ENCODE results near the gene FKTN.
"Not testable (repeated sequence)": the region's sequence is repeated elsewhere in the genome, so short reads cannot be mapped to it uniquely, and the experiment has no call there.

FKTN gene

GRCh38 chr9:105539452-105539851, 18.5 kb upstream of the FKTN start:
- H3K9ac ChIP-seq (ENCODE audit: low read length in 2 of 2), result no peak overlapping the region
- no peak overlapping the region for H3K27ac ChIP-seq (ENCODE audit: low read length)
- peaks cover 0 to 5% of the 10 kb centered on the region in 2 donors for H3K36me3 ChIP-seq (ENCODE audit: control insufficient read depth in 2 of 2, insufficient read depth in 2 of 2, low read length in 2 of 2)
- H3K4me1 ChIP-seq (ENCODE audit: control insufficient read depth, insufficient read depth, low read length), result no peaks in the 10 kb centered on the region
- no peak overlapping the region for H3K4me3 ChIP-seq (ENCODE audit: low read length in 2 of 2)
- H3K27me3 ChIP-seq (ENCODE audit: control insufficient read depth in 1 of 2, insufficient read depth in 2 of 2, low read length in 2 of 2), result no peaks in the 10 kb centered on the region
- no peaks in the 10 kb centered on the region for H3K9me3 ChIP-seq (ENCODE audit: control insufficient read depth in 2 of 2, low read length in 2 of 2)

DNA sequence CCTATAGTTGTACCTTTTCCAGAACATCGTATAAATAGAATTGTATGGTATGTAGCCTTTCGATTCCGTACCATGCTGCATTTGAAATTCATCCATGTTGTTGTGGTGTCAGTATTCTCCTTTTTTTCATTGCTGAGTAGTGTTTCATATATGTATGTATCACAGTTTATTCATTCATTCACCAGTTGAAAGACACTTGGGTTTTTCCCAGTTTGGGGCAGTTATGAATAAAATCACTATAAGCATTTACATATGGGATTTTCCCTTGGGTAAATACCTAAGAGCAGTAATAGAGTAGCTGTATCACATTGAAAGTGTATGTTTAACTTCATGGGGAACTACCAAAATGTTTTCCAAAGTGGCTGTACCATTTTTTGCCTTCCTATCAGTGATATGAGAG, 16.1 kb upstream of the FKTN start:
- Histone ChIP-seq H3K36me3 (ENCODE audit: control insufficient read depth in 2 of 2, insufficient read depth in 2 of 2, low read length in 2 of 2) (no peaks in the 10 kb centered on the region), H3K27ac (ENCODE audit: low read length) (no peak overlapping the region), H3K4me1 (ENCODE audit: control insufficient read depth, insufficient read depth, low read length) (no peaks in the 10 kb centered on the region), H3K27me3 (ENCODE audit: control insufficient read depth in 1 of 2, insufficient read depth in 2 of 2, low read length in 2 of 2) (no peaks in the 10 kb centered on the region), H3K9me3 (ENCODE audit: control insufficient read depth in 2 of 2, low read length in 2 of 2) (no peaks in the 10 kb centered on the region), H3K4me3 (ENCODE audit: low read length in 2 of 2) (no peak overlapping the region), H3K9ac (ENCODE audit: low read length in 2 of 2) (no peak overlapping the region)

- Histone ChIP-seq H3K9me3 (ENCODE audit: control insufficient read depth in 2 of 2, low read length in 2 of 2) (no peaks in the 10 kb centered on the region), H3K4me3 (ENCODE audit: low read length in 2 of 2) (no peak overlapping the region), H3K27ac (ENCODE audit: low read length) (no peak overlapping the region)
Observed at GRCh38 chr9:105554042-105554441, 3.9 kb upstream of the FKTN start.

GRCh38 chr9:105572455-105572854, 14.5 kb downstream of the FKTN start:
- peaks cover 2% of the 10 kb centered on the region in 2 donors for H3K36me3 ChIP-seq (ENCODE audit: control insufficient read depth in 2 of 2, insufficient read depth in 2 of 2, low read length in 2 of 2)

More at GRCh38 chr9:105554042-105554441, 3.9 kb upstream of the FKTN start:
- no peaks in the 10 kb centered on the region for H3K27me3 ChIP-seq (ENCODE audit: control insufficient read depth in 1 of 2, insufficient read depth in 2 of 2, low read length in 2 of 2)
- peaks cover 3% of the 10 kb centered on the region for H3K4me1 ChIP-seq (ENCODE audit: control insufficient read depth, insufficient read depth, low read length)
- H3K9ac ChIP-seq (ENCODE audit: low read length in 2 of 2), result no peak overlapping the region
- no peaks in the 10 kb centered on the region for H3K36me3 ChIP-seq (ENCODE audit: control insufficient read depth in 2 of 2, insufficient read depth in 2 of 2, low read length in 2 of 2)

DNA sequence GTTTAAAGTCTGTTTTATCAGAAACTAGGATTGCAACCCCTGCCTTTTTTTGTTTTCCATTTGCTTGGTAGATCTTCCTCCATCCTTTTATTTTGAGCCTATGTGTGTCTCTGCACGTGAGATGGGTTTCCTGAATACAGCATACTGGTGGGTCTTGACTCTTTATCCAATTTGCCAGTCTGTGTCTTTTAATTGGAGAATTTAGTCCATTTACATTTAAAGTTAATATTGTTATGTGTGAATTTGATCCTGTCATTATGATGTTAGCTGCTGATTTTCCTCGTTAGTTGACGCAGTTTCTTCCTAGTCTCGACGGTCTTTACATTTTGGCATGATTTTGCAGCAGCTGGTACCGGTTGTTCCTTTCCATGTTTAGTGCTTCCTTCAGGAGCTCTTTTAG, 22.0 kb downstream of the FKTN start:
- not testable (repeated sequence) for H3K36me3 ChIP-seq (ENCODE audit: control insufficient read depth in 2 of 2, insufficient read depth in 2 of 2, low read length in 2 of 2); H3K27me3 ChIP-seq (ENCODE audit: control insufficient read depth in 1 of 2, insufficient read depth in 2 of 2, low read length in 2 of 2); H3K4me3 ChIP-seq (ENCODE audit: low read length in 2 of 2); H3K9ac ChIP-seq (ENCODE audit: low read length in 2 of 2); H3K27ac ChIP-seq (ENCODE audit: low read length); H3K4me1 ChIP-seq (ENCODE audit: control insufficient read depth, insufficient read depth, low read length); H3K9me3 ChIP-seq (ENCODE audit: control insufficient read depth in 2 of 2, low read length in 2 of 2)

More at GRCh38 chr9:105572455-105572854, 14.5 kb downstream of the FKTN start:
- H3K9me3 ChIP-seq (ENCODE audit: control insufficient read depth in 2 of 2, low read length in 2 of 2), result no peaks in the 10 kb centered on the region
- H3K27ac ChIP-seq (ENCODE audit: low read length), result no peak overlapping the region
- no peak overlapping the region for H3K4me3 ChIP-seq (ENCODE audit: low read length in 2 of 2)
- no peak overlapping the region for H3K9ac ChIP-seq (ENCODE audit: low read length in 2 of 2)
- no peaks in the 10 kb centered on the region for H3K4me1 ChIP-seq (ENCODE audit: control insufficient read depth, insufficient read depth, low read length)
- H3K27me3 ChIP-seq (ENCODE audit: control insufficient read depth in 1 of 2, insufficient read depth in 2 of 2, low read length in 2 of 2), result no peaks in the 10 kb centered on the region

- H3K9ac ChIP-seq (ENCODE audit: low read length in 2 of 2); H3K4me3 ChIP-seq (ENCODE audit: low read length in 2 of 2); H3K4me1 ChIP-seq (ENCODE audit: control insufficient read depth, insufficient read depth, low read length); H3K27me3 ChIP-seq (ENCODE audit: control insufficient read depth in 1 of 2, insufficient read depth in 2 of 2, low read length in 2 of 2); H3K36me3 ChIP-seq (ENCODE audit: control insufficient read depth in 2 of 2, insufficient read depth in 2 of 2, low read length in 2 of 2); H3K27ac ChIP-seq (ENCODE audit: low read length); H3K9me3 ChIP-seq (ENCODE audit: control insufficient read depth in 2 of 2, low read length in 2 of 2): not testable (repeated sequence)
Observed at GRCh38 chr9:105581550-105581949, 23.6 kb downstream of the FKTN start.

DNA sequence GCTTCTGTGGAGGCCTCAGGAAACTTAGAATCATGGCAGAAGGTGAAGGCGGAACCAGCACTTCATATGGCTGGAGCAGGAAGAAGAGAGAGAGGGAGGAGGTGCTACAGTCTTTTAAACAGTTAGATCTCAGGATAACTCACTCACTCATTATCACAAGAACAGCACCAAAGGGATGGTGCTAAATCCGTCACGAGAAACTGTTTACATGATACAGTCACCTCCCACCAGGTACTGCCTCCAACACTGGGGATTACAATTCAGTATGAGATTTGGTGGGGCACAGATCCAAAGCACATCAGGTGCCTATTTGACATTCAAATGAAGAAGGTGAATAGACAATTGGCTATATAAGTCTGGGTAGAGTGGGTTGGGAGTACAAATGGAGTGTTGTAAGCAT, 35.2 kb downstream of the FKTN start:
- H3K27me3 ChIP-seq (ENCODE audit: control insufficient read depth in 1 of 2, insufficient read depth in 2 of 2, low read length in 2 of 2), result no peaks in the 10 kb centered on the region
- peaks cover 0 to 3% of the 10 kb centered on the region in 2 donors for H3K36me3 ChIP-seq (ENCODE audit: control insufficient read depth in 2 of 2, insufficient read depth in 2 of 2, low read length in 2 of 2)
- peaks cover 0 to 7% of the 10 kb centered on the region in 2 donors for H3K9me3 ChIP-seq (ENCODE audit: control insufficient read depth in 2 of 2, low read length in 2 of 2)
- H3K27ac ChIP-seq (ENCODE audit: low read length), result no peak overlapping the region
- H3K4me1 ChIP-seq (ENCODE audit: control insufficient read depth, insufficient read depth, low read length), result no peaks in the 10 kb centered on the region
- H3K9ac ChIP-seq (ENCODE audit: low read length in 2 of 2), result no peak overlapping the region
- no peak overlapping the region for H3K4me3 ChIP-seq (ENCODE audit: low read length in 2 of 2)

GRCh38 chr9:105608721-105609598, 51.0 kb downstream of the FKTN start:
- Histone ChIP-seq H3K4me1 (ENCODE audit: control insufficient read depth, insufficient read depth, low read length) (no peaks in the 10 kb centered on the region), H3K27ac (ENCODE audit: low read length) (no peak overlapping the region), H3K9me3 (ENCODE audit: control insufficient read depth in 2 of 2, low read length in 2 of 2) (no peaks in the 10 kb centered on the region), H3K36me3 (ENCODE audit: control insufficient read depth in 2 of 2, insufficient read depth in 2 of 2, low read length in 2 of 2) (peaks cover 0 to 2% of the 10 kb centered on the region in 2 donors), H3K9ac (ENCODE audit: low read length in 2 of 2) (no peak overlapping the region), H3K4me3 (ENCODE audit: low read length in 2 of 2) (no peak overlapping the region), H3K27me3 (ENCODE audit: control insufficient read depth in 1 of 2, insufficient read depth in 2 of 2, low read length in 2 of 2) (no peaks in the 10 kb centered on the region)

- Histone ChIP-seq H3K27ac (ENCODE audit: low read length) (no peak overlapping the region), H3K36me3 (ENCODE audit: control insufficient read depth in 2 of 2, insufficient read depth in 2 of 2, low read length in 2 of 2) (peaks cover 0 to 3% of the 10 kb centered on the region in 2 donors), H3K4me3 (ENCODE audit: low read length in 2 of 2) (no peak overlapping the region), H3K9me3 (ENCODE audit: control insufficient read depth in 2 of 2, low read length in 2 of 2) (no peaks in the 10 kb centered on the region), H3K9ac (ENCODE audit: low read length in 2 of 2) (no peak overlapping the region), H3K4me1 (ENCODE audit: control insufficient read depth, insufficient read depth, low read length) (no peaks in the 10 kb centered on the region), H3K27me3 (ENCODE audit: control insufficient read depth in 1 of 2, insufficient read depth in 2 of 2, low read length in 2 of 2) (no peaks in the 10 kb centered on the region)
Observed at GRCh38 chr9:105621001-105621400, 63.1 kb downstream of the FKTN start.

DNA sequence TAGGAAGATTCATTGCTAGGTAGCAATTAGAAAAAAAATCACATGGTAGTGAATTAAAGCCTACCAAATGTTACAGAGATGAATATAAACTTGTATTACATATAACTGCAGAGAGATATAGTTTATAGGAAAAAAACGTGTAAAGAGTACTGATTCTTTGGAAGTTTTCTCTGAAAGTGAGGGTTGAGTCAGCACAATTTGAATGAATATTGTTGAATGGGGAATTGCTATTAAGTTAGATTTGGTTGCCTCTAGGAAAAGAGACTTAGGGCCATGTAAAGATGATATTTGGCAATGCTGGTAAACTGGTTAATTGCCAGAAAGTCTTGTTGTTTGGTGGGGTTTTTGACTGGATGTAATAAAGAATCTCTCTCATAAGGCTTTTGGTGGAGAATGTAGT, 67.2 kb downstream of the FKTN start:
- Histone ChIP-seq H3K36me3 (ENCODE audit: control insufficient read depth in 2 of 2, insufficient read depth in 2 of 2, low read length in 2 of 2) (peaks cover 0 to 3% of the 10 kb centered on the region in 2 donors), H3K27me3 (ENCODE audit: control insufficient read depth in 1 of 2, insufficient read depth in 2 of 2, low read length in 2 of 2) (no peaks in the 10 kb centered on the region), H3K4me1 (ENCODE audit: control insufficient read depth, insufficient read depth, low read length) (no peaks in the 10 kb centered on the region), H3K9ac (ENCODE audit: low read length in 2 of 2) (no peak overlapping the region), H3K4me3 (ENCODE audit: low read length in 2 of 2) (no peak overlapping the region), H3K27ac (ENCODE audit: low read length) (no peak overlapping the region), H3K9me3 (ENCODE audit: control insufficient read depth in 2 of 2, low read length in 2 of 2) (no peaks in the 10 kb centered on the region)

DNA sequence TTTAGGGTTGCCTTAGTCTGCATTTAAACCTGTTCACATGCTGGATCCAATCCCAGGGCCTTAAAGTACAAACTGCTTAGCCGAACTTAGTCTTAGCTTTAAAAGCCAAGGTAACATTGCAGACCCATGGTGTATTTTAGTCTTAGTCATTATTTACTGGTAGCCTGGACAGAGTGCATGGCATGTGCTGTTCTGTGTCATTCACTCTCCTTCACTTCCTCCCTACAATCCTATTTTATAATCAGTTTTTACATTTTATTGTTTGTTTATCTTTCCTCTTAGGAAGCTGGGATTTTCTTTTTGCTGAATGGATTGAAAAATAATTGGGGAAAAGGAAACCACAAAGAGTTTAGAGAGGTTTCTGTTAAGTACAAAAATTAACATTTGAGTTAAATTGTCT, 74.9 kb downstream of the FKTN start:
- peaks cover 7 to 13% of the 10 kb centered on the region in 2 donors for H3K36me3 ChIP-seq (ENCODE audit: control insufficient read depth in 2 of 2, insufficient read depth in 2 of 2, low read length in 2 of 2)
- H3K9ac ChIP-seq (ENCODE audit: low read length in 2 of 2), result no peak overlapping the region
- no peak overlapping the region for H3K27ac ChIP-seq (ENCODE audit: low read length)
- no peaks in the 10 kb centered on the region for H3K27me3 ChIP-seq (ENCODE audit: control insufficient read depth in 1 of 2, insufficient read depth in 2 of 2, low read length in 2 of 2)
- H3K4me1 ChIP-seq (ENCODE audit: control insufficient read depth, insufficient read depth, low read length), result no peaks in the 10 kb centered on the region
- H3K9me3 ChIP-seq (ENCODE audit: control insufficient read depth in 2 of 2, low read length in 2 of 2), result no peaks in the 10 kb centered on the region
- H3K4me3 ChIP-seq (ENCODE audit: low read length in 2 of 2), result no peak overlapping the region

Measured in stomach smooth muscle (tissue), 2 donors.